Posterior cingulate gyrus (tissue), 11 donors: ENCODE data around the gene CACNA1C.
A peak's percentile ranks its signal among the peaks of the same experiment; 100 is the strongest.

Experiments used
- DNase-seq, 10 donors: peaks; one replicate each; pipeline versions ENCODE4 v3.0.0 to v3.0.0-alpha.2; 2020 to 2021; ENCODE audit warnings: mixed read lengths in 3 of 10
- intact Hi-C: fragments of 100-400 bp; cut with DNase I; formaldehyde crosslinking; loops from one replicate; pipeline ENCODE4 v1.15.1; 2023

CACNA1C gene

GRCh38 chr12:2324387-2324786 lies 271.6 kb downstream of the CACNA1C start:
- DNase-seq = peak in 8 of 10 donors; percentile 32 to 94 (median 66)
- intact Hi-C loops = no loop called here

DNA sequence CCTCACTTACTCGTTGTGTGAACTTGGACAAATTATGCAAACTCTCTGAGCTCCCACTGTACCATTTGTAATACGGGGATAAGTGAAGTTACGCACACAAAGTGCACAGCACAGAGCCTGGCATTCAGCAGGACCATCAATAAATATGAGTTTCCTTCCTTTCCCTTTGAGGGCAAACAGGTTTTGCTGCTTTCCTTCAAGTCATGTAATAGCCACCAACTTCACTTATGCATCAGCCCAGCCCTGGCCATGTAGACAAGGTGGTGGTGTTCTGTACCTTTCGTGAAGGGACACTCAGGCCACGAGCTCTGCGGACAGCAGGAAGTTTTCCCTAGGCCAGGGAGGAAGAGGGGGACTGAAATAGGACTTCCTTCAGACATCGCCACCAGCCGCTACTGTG lies 272.7 kb downstream of the CACNA1C start:
- intact Hi-C loops = no loop called here
- DNase-seq = no peak

GRCh38 chr12:2326470-2326869 lies 273.7 kb downstream of the CACNA1C start:
- intact Hi-C loops = no loop called here
- DNase-seq = no peak

DNA sequence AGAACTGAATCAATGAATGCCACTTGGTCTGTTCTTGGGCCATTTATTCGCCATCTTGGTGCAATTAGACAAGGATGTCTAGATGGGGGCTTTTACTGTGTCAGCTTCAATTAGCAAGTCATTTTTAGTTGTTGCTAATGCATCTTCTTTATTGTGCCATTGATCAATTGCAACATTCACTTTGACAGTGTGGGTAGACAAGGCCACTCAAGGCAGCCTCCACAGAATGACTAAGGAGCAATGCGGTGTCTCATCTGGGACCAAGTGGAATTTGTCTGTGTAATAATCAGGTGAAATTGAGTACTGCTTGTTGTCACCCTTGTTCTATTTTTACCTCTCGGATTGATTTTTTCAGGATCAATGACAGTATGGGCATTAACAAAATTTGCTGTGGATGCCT lies 275.9 kb downstream of the CACNA1C start:
- intact Hi-C loops = no loop called here
- DNase-seq = no peak

DNA sequence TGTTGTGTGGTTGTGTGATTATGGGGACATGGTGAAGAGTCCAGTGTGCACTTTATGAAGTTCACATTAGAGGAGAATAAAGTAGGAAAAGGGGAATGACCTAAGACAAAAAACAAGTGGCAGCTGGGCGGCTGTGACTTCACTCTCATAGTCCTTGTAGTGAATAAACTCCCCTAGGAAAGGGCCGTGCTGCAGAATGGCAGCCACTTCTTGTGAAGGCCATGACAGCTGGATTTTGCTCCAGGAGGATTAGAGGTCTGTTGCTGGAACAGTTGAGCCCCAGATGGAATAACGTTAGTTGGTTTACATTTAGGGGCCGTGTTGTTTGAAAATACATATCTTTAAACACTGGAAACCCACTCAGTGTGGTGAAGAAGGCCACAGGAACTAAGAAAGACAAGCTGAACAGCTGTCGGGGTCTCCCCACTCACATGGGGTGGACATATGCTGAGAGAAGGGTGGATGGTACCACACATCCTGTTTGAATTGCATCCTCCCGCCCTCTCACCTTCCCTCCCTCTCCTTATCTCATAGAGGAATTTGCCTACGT lies 276.9 kb downstream of the CACNA1C start:
- intact Hi-C loops = no loop called here
- no peak for DNase-seq

GRCh38 chr12:2332236-2332635 lies 279.4 kb downstream of the CACNA1C start:
- DNase-seq = no peak
- intact Hi-C loops = no loop called here

DNA sequence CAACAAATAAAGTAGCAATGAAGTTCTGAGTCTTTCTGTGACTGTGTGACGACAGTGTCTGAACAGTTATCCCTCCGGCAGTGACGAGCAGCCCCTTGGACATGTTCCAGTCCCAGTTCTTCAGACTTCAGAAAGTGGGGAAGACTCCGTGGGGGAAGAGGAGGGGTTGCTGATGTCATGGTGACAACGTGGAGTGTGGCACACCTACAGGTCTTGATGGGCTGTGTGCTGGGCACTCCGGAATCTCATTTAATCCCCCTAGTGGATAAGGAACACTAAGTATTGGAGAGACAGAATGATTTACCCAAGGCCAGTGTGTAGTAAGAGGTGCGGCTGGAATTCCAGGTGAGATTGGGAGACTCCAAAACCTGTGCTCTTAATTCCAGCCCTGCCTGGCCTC lies 280.2 kb downstream of the CACNA1C start:
- no peak for DNase-seq
- intact Hi-C loops = no loop called here

DNA sequence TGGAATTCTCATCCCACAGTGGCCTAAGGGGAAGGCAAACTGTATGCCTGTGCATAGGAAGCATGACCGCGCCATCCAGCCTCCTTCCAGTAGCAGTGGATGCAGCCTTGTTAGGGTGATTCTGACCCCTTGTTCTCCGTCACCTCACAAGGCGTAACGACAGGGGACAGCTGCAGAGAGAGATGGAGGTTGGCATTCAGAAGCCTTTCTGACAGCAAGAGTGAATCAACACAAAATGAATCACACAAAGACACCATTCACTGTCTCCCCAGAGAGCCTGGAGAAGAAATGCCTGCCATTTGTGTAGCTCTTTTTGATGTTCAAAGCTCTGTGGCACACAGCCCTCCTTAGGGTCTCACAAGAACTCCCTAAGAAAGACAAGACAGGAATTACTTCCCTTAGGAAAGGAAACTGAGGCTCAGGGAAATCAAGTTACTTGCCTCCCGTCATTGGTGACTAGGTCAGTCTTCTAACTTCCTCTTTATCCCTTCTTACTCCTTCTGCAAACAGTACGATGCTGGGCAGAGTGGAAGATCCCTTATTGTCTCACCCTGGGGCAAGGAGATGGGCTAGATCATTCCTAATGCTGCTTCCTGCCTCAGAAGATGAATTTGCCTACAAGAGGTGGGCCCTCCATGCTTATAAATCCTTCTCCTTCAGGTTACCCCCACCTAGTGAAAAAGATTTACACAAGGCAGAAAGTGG lies 280.9 kb downstream of the CACNA1C start:
- intact Hi-C loops = no loop called here

GRCh38 chr12:2334271-2334670 lies 281.5 kb downstream of the CACNA1C start:
- DNase-seq = no peak
- intact Hi-C loops = no loop called here

More for the DNA sequence above, 280.9 kb downstream of the CACNA1C start:
- no peak for DNase-seq

DNA sequence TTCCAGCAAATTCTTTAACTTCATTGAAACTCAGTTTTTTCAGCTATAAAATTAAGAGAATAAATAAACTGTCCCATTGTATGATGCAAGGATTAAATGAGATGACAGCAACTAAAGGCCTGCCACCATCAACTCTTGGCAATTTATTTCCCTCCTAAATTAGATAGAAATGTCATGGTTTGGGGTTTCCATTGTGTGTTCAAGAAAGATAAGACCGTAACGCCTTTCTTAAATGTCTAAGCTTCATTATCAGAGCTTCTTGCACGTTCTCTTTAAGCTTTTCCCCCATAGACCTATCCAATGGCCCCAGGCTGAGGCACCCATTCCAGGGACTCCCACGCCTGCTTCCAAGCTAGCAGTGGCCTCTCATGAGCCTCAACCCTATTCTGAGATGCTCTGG lies 281.9 kb downstream of the CACNA1C start:
- DNase-seq = no peak
- intact Hi-C loops = no loop called here

DNA sequence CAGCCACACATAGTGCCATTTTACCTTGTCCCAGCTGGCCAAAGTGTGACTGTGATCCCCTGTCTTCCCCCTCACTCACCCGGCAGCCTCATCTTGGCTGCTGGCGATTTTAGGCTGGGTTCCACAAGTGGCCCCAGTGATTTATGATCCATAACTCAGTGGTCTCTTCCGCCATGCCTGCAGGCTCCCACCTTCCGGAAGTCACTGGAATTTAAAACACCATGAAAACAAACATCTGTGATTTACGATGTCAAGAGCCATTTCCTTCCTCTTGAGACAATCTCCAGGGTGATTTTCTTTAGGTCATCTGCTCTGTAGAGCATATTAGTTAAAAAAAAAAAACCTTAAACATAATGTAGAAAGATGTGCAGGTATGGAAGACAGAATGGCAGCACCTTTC lies 282.3 kb downstream of the CACNA1C start:
- intact Hi-C loops = no loop called here
- DNase-seq = no peak

GRCh38 chr12:2335513-2335912 lies 282.7 kb downstream of the CACNA1C start:
- DNase-seq = peak in 1 of 10 donors; percentile 44
- intact Hi-C loops = no loop called here

- intact Hi-C loops = no loop called here
- no peak for DNase-seq
These were observed 283.1 kb downstream of the CACNA1C start for GRCh38 chr12:2335916-2336315.

GRCh38 chr12:2336409-2336829 lies 283.6 kb downstream of the CACNA1C start:
- intact Hi-C loops = no loop called here
- peak in 1 of 10 donors; percentile 28 for DNase-seq

GRCh38 chr12:2337031-2338010 lies 284.5 kb downstream of the CACNA1C start:
- peak in 1 of 10 donors; percentile 25 for DNase-seq
- intact Hi-C loops = no loop called here

DNA sequence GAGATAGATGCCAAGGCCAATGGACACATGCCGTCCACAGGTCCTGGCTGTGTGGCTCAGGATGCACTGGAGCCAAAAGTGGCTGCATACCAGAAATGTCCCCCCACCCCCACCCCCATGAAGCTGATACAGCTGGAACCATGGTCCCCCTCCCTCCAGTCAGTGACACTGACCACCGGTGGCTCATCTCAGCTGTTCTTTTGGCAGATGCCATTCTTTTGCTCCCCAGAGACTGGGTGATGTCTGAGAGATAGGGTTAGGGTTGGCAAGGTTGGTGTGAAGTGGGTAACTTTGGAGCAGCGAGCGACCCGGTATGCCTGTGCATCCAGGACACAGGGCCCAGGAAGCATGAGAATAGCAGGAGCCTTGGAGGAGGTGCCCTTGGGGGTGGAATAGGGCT lies 285.6 kb downstream of the CACNA1C start:
- DNase-seq = peak in 1 of 10 donors; percentile 36
- intact Hi-C loops = no loop called here

DNA sequence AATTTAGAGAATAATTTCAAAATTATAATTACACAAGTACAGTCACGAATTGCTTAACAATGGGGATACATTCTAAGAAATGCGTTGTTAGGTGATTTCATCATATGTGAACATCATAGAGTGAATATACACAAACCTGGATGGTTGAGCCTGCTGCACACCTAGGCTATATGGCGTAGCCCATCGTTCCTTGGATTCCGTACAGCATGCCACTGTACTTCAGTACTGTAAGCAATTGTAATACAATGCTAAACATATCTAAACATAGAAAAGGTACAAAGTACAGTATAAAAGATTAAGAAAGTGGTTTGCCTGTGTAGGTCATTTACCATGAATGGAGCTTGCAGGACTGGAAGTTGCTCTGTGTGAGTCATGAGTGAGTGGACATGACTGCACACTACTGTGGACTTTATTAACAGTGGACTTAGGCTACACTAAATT lies 286.2 kb downstream of the CACNA1C start:
- intact Hi-C loops = no loop called here
- peak in 1 of 10 donors; percentile 27 for DNase-seq

DNA sequence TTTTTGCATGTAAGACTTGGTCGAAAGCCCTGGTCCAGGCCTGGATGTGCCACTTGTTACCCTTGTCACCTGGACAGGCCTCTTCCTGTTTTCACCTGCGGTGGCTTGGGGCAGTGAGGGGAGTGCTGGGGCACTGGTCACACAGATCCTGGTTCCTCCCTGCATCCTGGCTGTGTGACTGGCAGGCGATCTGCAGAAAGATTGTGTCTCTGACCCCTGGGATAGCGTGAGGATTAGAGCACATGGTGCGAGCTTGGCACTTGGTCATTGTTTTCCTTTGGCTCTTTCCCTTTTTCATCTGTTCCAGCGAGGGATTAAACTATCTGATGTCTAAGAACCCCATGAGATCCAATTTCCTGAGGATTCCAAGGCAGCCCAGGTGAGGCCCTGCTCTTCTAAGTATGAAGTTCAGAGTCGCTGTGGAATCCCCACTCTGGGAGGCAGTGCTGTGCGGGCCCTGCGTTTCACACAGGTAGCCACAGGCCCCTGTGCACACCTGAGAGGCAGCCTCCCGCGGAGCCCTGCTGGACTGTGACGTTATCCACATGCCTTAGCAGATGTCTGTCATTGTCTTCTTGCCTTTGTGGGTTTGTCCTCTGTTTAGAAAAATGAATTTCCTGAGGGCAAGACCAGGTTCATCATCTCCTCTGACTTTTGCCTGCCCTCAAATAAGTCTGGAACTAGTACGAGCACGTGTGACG lies 288.4 kb downstream of the CACNA1C start:
- peak in 1 of 10 donors; percentile 70 for DNase-seq
- intact Hi-C loops = no loop called here

DNA sequence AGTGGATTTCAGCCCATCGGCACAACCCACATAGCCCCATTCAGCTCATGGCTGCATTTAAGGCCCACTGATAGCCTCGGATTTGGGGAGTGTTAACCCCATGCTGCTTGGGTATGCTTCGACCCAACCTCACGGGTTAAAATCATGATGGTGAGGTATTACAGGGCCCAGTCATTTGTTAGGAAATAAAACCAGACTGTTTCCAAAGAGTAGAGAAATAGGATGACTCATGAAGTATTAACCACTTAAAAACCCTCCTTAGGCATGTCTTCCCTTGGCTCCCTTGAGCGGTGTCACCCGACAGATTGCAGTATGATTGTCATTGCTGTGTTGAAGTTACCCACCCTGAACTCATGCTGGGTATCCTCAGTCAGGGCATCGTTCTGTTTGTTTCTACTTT lies 289.1 kb downstream of the CACNA1C start:
- intact Hi-C loops = no loop called here
- no peak for DNase-seq

GRCh38 chr12:2343681-2344080 lies 290.9 kb downstream of the CACNA1C start:
- no peak for DNase-seq
- intact Hi-C loops = no loop called here

- DNase-seq = no peak
- intact Hi-C loops = no loop called here
These were observed 291.7 kb downstream of the CACNA1C start for GRCh38 chr12:2344476-2344875.
